ENCODE results near the gene CHRNA1. TPM values are rescaled to one million over a fixed set of nuclear protein-coding genes. Genes with fewer than 3 reads are reported as not detected.

The CHRNA1 gene
- polyA plus RNA-seq, 1 experiment, result not detected

- H3K36me3 ChIP-seq (ENCODE audit: control insufficient read depth, insufficient read depth, low read length), result no peaks in the 10 kb centered on the region
- ChIA-PET POLR2A (no interaction called here), CTCF (interaction anchor here (1.4 to 1.5 kb wide), 2 partner anchors 10 to 15 kb away, joined by 4 to 5 read pairs; no protein-coding TSS in a partner anchor)
- H3K4me3 ChIP-seq (ENCODE audit: low read depth, low read length), result no peak overlapping the region
- TF ChIP-seq CTCF (IDR thresholded peaks at IDR 0.05; ENCODE audit: insufficient read depth, low read depth, low read length), result no peak
- no peak for DNase-seq (ENCODE audit: low read depth)
- no peaks in the 10 kb centered on the region for H3K27me3 ChIP-seq (ENCODE audit: control insufficient read depth, insufficient read depth, low read length)
Measured at GRCh38 chr2:174781996-174782395, 17.7 kb upstream of the CHRNA1 start.

GRCh38 chr2:174781298-174781697 is 17.0 kb upstream of the CHRNA1 start:
- POLR2A ChIA-PET, result no interaction called here
- no peak for TF ChIP-seq CTCF (IDR thresholded peaks at IDR 0.05; ENCODE audit: insufficient read depth, low read depth, low read length)
- CTCF ChIA-PET, result interaction anchor here (1.0 kb wide), 2 partner anchors 13 to 84 kb away, joined by 3 read pairs; no protein-coding TSS in a partner anchor

GRCh38 chr2:174780856-174781255 is 16.6 kb upstream of the CHRNA1 start:
- Histone ChIP-seq H3K27me3 (ENCODE audit: control insufficient read depth, insufficient read depth, low read length) (no peaks in the 10 kb centered on the region), H3K4me3 (ENCODE audit: low read depth, low read length) (no peak overlapping the region), H3K36me3 (ENCODE audit: control insufficient read depth, insufficient read depth, low read length) (no peaks in the 10 kb centered on the region)
- POLR2A ChIA-PET, result interaction anchor here (0.6 kb wide), 1 partner anchor 16 kb away, joined by 3 read pairs; no protein-coding TSS in a partner anchor
- CTCF ChIA-PET, result interaction anchor here (1.0 kb wide), 2 partner anchors 13 to 84 kb away, joined by 3 read pairs; no protein-coding TSS in a partner anchor
- no peak for DNase-seq (ENCODE audit: low read depth)
- no peak for TF ChIP-seq CTCF (IDR thresholded peaks at IDR 0.05; ENCODE audit: insufficient read depth, low read depth, low read length)

More at GRCh38 chr2:174781298-174781697, 17.0 kb upstream of the CHRNA1 start:
- Histone ChIP-seq H3K36me3 (ENCODE audit: control insufficient read depth, insufficient read depth, low read length) (no peaks in the 10 kb centered on the region), H3K4me3 (ENCODE audit: low read depth, low read length) (no peak overlapping the region), H3K27me3 (ENCODE audit: control insufficient read depth, insufficient read depth, low read length) (no peaks in the 10 kb centered on the region)
- no peak for DNase-seq (ENCODE audit: low read depth)

GRCh38 chr2:174780191-174780840 is 16.0 kb upstream of the CHRNA1 start:
- H3K27me3 ChIP-seq (ENCODE audit: control insufficient read depth, insufficient read depth, low read length), result no peaks in the 10 kb centered on the region
- H3K4me3 ChIP-seq (ENCODE audit: low read depth, low read length), result no peak overlapping the region
- POLR2A ChIA-PET, result interaction anchor here (0.6 kb wide), 1 partner anchor 15 kb away, joined by 3 read pairs; no protein-coding TSS in a partner anchor
- no peak for DNase-seq (ENCODE audit: low read depth)
- CTCF ChIA-PET, result interaction anchor here (1.0 to 1.7 kb wide), 4 partner anchors 14 to 205 kb away, joined by 3 to 5 read pairs (median 4); no protein-coding TSS in a partner anchor
- H3K36me3 ChIP-seq (ENCODE audit: control insufficient read depth, insufficient read depth, low read length), result no peaks in the 10 kb centered on the region
- no peak for TF ChIP-seq CTCF (IDR thresholded peaks at IDR 0.05; ENCODE audit: insufficient read depth, low read depth, low read length)

- Histone ChIP-seq H3K36me3 (ENCODE audit: control insufficient read depth, insufficient read depth, low read length) (no peaks in the 10 kb centered on the region), H3K4me3 (ENCODE audit: low read depth, low read length) (no peak overlapping the region), H3K27me3 (ENCODE audit: control insufficient read depth, insufficient read depth, low read length) (no peaks in the 10 kb centered on the region)
- no peak for TF ChIP-seq CTCF (IDR thresholded peaks at IDR 0.05; ENCODE audit: insufficient read depth, low read depth, low read length)
- CTCF ChIA-PET, result interaction anchor here (0.5 to 1.7 kb wide), 4 partner anchors 11 to 206 kb away, joined by 3 to 5 read pairs (median 4); no protein-coding TSS in a partner anchor
- DNase-seq (ENCODE audit: low read depth), result peak; percentile 59
- POLR2A ChIA-PET, result interaction anchor here (1.0 kb wide), 2 partner anchors 8 to 14 kb away, joined by 3 to 4 read pairs; no protein-coding TSS in a partner anchor
Measured at GRCh38 chr2:174779361-174779928, 15.2 kb upstream of the CHRNA1 start.
